Measurements from ENCODE around the gene HHIPL1.

Gene HHIPL1

DNA sequence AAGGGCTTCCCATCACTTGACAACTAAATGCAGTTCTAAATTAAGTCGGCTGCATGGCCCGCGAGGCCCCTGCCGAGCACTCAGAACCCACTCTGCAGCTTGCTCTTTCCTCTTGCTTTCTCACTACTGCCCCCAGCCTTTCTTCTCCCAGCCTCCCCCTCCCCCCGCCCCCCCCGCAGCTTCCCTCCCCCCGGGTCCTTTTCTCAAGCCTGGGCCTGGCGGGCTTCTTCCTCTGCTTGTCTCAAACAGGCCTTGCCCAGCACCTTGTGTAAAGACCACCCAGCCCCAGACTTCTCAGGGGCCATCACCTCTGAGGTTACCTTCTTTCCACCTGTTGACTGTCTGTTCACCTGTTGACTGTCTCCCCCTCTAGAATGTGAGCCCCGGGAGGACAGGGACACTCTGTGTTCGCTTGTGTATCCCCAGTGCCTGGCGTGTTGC is 40.2 kb downstream of the HHIPL1 start:
- H3K27ac ChIP-seq (ENCODE audit: low read length), result no peak overlapping the region
- no peak overlapping the region for H3K4me3 ChIP-seq (ENCODE audit: low read length)
- no peak for TF ChIP-seq EZH2phosphoT487 (IDR thresholded peaks at IDR 0.05; ENCODE audit: low read depth)
- no peak for TF ChIP-seq CTCF (IDR thresholded peaks at IDR 0.05; ENCODE audit: low read depth, low read length)
- H3K9me3 ChIP-seq (ENCODE audit: insufficient read depth, low read length), result no peaks in the 10 kb centered on the region
- H3K4me1 ChIP-seq (ENCODE audit: low read length), result peaks cover 12% of the 10 kb centered on the region; the same call in 1 of the 2 replicates
- no peaks in the 10 kb centered on the region for H3K36me3 ChIP-seq (replicated peaks; ENCODE audit: low read depth, low read length)
- no peak overlapping the region for H3K9ac ChIP-seq (ENCODE audit: low read length)
- peaks cover 42% of the 10 kb centered on the region for H3K27me3 ChIP-seq (ENCODE audit: low read depth, low read length)
- no peak overlapping the region for H2AFZ ChIP-seq (ENCODE audit: low read depth, low read length)
- no peaks in the 10 kb centered on the region for H3K79me2 ChIP-seq (ENCODE audit: low read length)
- H4K20me1 ChIP-seq (ENCODE audit: insufficient read depth, low read length), result no peaks in the 10 kb centered on the region
- no peak overlapping the region for H3K4me2 ChIP-seq (ENCODE audit: low read length)

- no peaks in the 10 kb centered on the region for H4K20me1 ChIP-seq (ENCODE audit: insufficient read depth, low read length)
- H3K79me2 ChIP-seq (ENCODE audit: low read length), result no peaks in the 10 kb centered on the region
- no peaks in the 10 kb centered on the region for H3K36me3 ChIP-seq (replicated peaks; ENCODE audit: low read depth, low read length)
- H3K9ac ChIP-seq (ENCODE audit: low read length), result no peak overlapping the region
- TF ChIP-seq CTCF (IDR thresholded peaks at IDR 0.05; ENCODE audit: low read depth, low read length) (no peak), EZH2phosphoT487 (IDR thresholded peaks at IDR 0.05; ENCODE audit: low read depth) (no peak)
- H3K27me3 ChIP-seq (ENCODE audit: low read depth, low read length), result peaks cover 46% of the 10 kb centered on the region
- no peak overlapping the region for H3K27ac ChIP-seq (ENCODE audit: low read length)
- H3K4me2 ChIP-seq (ENCODE audit: low read length), result no peak overlapping the region
- H3K9me3 ChIP-seq (ENCODE audit: insufficient read depth, low read length), result no peaks in the 10 kb centered on the region
- H3K4me3 ChIP-seq (ENCODE audit: low read length), result no peak overlapping the region
- H3K4me1 ChIP-seq (ENCODE audit: low read length), result peaks cover 12% of the 10 kb centered on the region; the same call in 1 of the 2 replicates
- H2AFZ ChIP-seq (ENCODE audit: low read depth, low read length), result no peak overlapping the region
Observed at GRCh38 chr14:99685596-99685995, 40.7 kb downstream of the HHIPL1 start.

DNA sequence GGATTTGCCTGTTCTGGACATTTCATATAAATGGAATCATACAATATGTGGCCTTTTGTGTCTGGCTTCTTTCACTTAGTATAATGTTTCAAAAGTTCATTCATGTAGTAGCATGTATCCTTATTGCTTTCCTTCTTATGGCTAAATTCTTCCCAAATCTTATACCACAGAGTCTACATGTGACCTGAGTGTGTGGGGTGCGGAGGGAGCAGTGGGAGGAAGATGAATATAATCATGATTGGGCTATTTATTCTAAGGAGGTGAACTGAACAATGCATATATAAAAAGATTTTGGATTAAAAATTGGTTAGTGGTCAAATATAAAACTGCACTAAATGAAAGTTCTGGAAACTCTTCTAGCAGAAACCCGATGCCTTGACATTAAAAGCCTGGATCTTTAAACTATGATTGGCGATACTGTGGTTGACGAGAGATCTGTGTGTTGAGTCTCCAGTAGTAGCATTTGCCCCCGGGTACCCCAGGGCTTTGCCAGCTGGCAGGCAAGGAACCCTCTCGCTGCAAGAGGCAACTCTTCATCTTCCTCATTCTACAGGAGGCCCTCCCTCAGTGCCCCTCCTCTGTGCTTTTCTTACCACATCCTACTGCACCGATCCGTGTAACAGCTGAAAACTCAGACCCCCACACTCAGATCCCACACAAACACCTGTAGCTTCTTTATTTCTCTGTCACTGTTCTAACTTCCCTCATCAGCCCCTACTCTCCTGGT is 41.8 kb downstream of the HHIPL1 start:
- no peaks in the 10 kb centered on the region for H3K36me3 ChIP-seq (replicated peaks; ENCODE audit: low read depth, low read length)
- no peak overlapping the region for H3K4me2 ChIP-seq (ENCODE audit: low read length)
- no peak overlapping the region for H3K4me3 ChIP-seq (ENCODE audit: low read length)
- H3K27ac ChIP-seq (ENCODE audit: low read length), result no peak overlapping the region
- peaks cover 50% of the 10 kb centered on the region for H3K27me3 ChIP-seq (ENCODE audit: low read depth, low read length)
- H2AFZ ChIP-seq (ENCODE audit: low read depth, low read length), result no peak overlapping the region
- H3K9me3 ChIP-seq (ENCODE audit: insufficient read depth, low read length), result no peaks in the 10 kb centered on the region
- H3K79me2 ChIP-seq (ENCODE audit: low read length), result no peaks in the 10 kb centered on the region
- peaks cover 12% of the 10 kb centered on the region; the same call in 1 of the 2 replicates for H3K4me1 ChIP-seq (ENCODE audit: low read length)
- no peak overlapping the region for H3K9ac ChIP-seq (ENCODE audit: low read length)
- TF ChIP-seq CTCF (IDR thresholded peaks at IDR 0.05; ENCODE audit: low read depth, low read length) (no peak), EZH2phosphoT487 (IDR thresholded peaks at IDR 0.05; ENCODE audit: low read depth) (no peak)
- no peaks in the 10 kb centered on the region for H4K20me1 ChIP-seq (ENCODE audit: insufficient read depth, low read length)

DNA sequence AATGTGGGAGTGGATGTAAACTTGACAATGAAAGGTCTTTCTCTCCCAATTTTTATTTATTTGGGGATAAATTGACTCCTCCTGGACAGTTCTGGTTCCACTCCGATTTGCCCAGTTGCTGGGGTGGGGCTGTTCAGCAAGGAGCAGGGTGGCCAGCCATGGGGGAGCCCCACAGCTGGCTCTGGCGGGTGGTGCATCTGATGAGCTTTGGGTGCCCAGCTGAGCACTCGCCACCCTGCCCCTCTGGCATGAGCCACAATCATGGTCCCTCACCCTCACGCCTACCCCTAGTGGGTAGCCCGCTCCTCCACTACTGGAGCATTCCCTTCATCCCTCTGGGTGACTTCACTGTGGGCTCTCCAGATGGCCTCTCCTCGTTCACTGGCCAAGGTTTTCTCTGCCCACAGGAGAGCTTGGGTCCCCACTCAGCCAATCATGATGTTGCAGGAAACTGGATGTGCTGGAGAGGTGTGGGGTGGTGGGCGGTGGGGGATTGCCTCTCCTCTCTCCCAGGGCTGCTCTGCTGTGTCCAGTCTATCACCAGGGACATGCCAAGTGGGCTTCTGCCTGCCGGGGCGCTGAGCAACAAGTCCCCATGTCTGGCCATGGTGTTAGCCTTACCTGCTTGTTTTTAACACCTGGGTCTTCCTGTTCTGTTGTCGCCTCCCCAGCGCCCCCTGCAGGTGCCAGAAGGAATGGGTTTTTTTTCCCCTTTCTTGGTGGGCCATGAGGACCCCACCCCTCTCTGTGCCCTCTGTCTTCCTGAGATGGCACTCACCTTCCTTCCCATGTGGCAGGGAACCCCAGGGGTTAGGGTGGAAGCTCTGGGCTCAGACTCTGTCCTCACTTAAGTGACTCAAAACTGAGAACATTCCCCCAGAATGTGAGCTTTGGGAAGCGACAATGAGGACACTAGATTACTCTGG is 42.6 kb downstream of the HHIPL1 start:
- no peak overlapping the region for H2AFZ ChIP-seq (ENCODE audit: low read depth, low read length)

More for the DNA sequence above, 42.6 kb downstream of the HHIPL1 start:
- H3K4me2 ChIP-seq (ENCODE audit: low read length), result no peak overlapping the region
- no peak overlapping the region for H3K27ac ChIP-seq (ENCODE audit: low read length)
- no peaks in the 10 kb centered on the region for H3K79me2 ChIP-seq (ENCODE audit: low read length)
- no peaks in the 10 kb centered on the region for H3K36me3 ChIP-seq (replicated peaks; ENCODE audit: low read depth, low read length)
- no peak overlapping the region for H3K4me3 ChIP-seq (ENCODE audit: low read length)
- peaks cover 12% of the 10 kb centered on the region; the same call in 1 of the 2 replicates for H3K4me1 ChIP-seq (ENCODE audit: low read length)
- no peaks in the 10 kb centered on the region for H4K20me1 ChIP-seq (ENCODE audit: insufficient read depth, low read length)
- peak; percentile 79 for TF ChIP-seq CTCF (IDR thresholded peaks at IDR 0.05; ENCODE audit: low read depth, low read length)
- no peak for TF ChIP-seq EZH2phosphoT487 (IDR thresholded peaks at IDR 0.05; ENCODE audit: low read depth)
- H3K9me3 ChIP-seq (ENCODE audit: insufficient read depth, low read length), result no peaks in the 10 kb centered on the region
- H3K27me3 ChIP-seq (ENCODE audit: low read depth, low read length), result peaks cover 54% of the 10 kb centered on the region
- H3K9ac ChIP-seq (ENCODE audit: low read length), result no peak overlapping the region

Measured in OCI-LY3 (cell line).